HL-60 (cell line): ENCODE results near the gene SLC11A2.
A peak's percentile ranks its signal among the peaks of the same experiment; 100 is the strongest.

Experiments
- DNase-seq, 2 experiments: peaks; one replicate each; pipeline ENCODE4 v3.0.0-alpha.2; 2010 to 2020; ENCODE audit warnings: low read depth in 1 of 2, low spot score in 1 of 2
- H3K27ac ChIP-seq: fragments of 250-450 bp; sonication (Bioruptor Pico); replicated peaks from 2 replicates; pipeline ENCODE4 v1.5.1; 2020; ENCODE audit warnings: mild to moderate bottlenecking, moderate library complexity
- H3K27me3 ChIP-seq: fragments of 250-450 bp; sonication (Bioruptor Pico); 2 replicates; pipeline ENCODE4 v1.5.1; 2021; ENCODE audit warnings: mild to moderate bottlenecking, moderate library complexity; ENCODE audit not compliant: insufficient read depth, poor library complexity, severe bottlenecking
- H3K4me3 ChIP-seq: replicated peaks from 2 replicates; pipeline ENCODE4 v1.5.1; 2011; ENCODE audit warnings: mild to moderate bottlenecking, control low read depth, low read length; ENCODE audit not compliant: insufficient read depth
- CTCF ChIP-seq: IDR thresholded peaks from one replicate; pipeline ENCODE4 v1.5.1; 2011; ENCODE audit warnings: low read length, control low read depth, inconsistent platforms; ENCODE audit not compliant: insufficient read depth
- GABPA ChIP-seq: IDR thresholded peaks from 2 replicates; pipeline ENCODE4 v1.6.1; 2012; ENCODE audit warnings: low read depth
- POLR2AphosphoS5 ChIP-seq: IDR thresholded peaks from 2 replicates; pipeline ENCODE4 v1.6.1; 2012; ENCODE audit warnings: low read depth
- REST ChIP-seq: IDR thresholded peaks from 2 replicates; pipeline ENCODE4 v1.6.1; 2012; ENCODE audit warnings: low read depth; ENCODE audit not compliant: insufficient replicate concordance
- SPI1 ChIP-seq: IDR thresholded peaks from 2 replicates; pipeline ENCODE4 v1.6.1; 2012; ENCODE audit warnings: low read depth, mild to moderate bottlenecking, borderline replicate concordance

SLC11A2 gene

DNA sequence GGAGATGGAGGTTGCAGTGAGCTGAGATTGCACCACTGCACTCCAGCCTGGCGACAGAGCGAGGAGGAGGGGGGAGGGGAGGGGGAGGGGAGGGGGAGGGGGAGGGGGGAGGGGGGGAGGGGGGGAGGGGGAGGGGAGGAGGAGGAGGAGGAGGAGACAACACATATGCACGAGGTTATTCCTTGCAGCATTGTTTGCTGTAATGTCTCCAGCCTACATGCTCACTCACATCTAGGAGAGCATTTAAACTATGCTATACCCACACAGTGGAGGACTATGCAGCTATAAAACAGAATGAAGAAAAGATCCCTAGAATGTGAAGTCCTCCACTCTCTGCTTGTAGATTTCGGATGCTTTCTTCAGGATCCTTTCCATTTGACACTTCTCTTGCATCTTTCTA, 77.4 kb downstream of the SLC11A2 start:
- no peak overlapping the region for H3K27ac ChIP-seq
- H3K4me3 ChIP-seq: no peak overlapping the region
- H3K27me3 ChIP-seq: no peaks in the 10 kb centered on the region
- TF ChIP-seq REST (no peak), GABPA (no peak), POLR2AphosphoS5 (no peak), SPI1 (no peak), CTCF (no peak)
- no peak for DNase-seq

GRCh38 chr12:50947933-50948626, 78.1 kb downstream of the SLC11A2 start:
- no peak for TF ChIP-seq SPI1
- no peak for TF ChIP-seq GABPA
- TF ChIP-seq REST: no peak
- no peak overlapping the region for H3K4me3 ChIP-seq
- DNase-seq: no peak
- no peak overlapping the region for H3K27ac ChIP-seq
- no peaks in the 10 kb centered on the region for H3K27me3 ChIP-seq

DNA sequence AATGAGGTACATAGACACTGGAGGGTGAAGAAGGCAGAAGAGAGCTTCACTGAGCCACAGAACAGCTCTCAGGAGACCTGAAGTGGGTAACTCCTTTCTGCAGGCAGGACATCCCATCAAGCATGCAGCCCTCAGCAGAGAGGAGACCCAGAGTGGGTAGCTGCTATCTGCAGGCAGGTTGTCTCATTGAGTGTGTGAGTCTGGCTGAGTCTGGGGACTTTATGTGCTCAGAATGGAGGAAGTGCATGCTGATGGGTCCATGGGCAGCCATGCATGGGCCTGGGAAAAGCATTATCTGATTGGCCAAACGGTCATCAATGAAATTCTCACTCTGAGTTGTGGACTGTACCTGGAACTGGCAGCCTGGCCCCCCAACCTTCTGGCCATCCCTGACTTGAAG, 88.5 kb downstream of the SLC11A2 start:
- H3K27me3 ChIP-seq: no peaks in the 10 kb centered on the region
- no peak overlapping the region for H3K27ac ChIP-seq
- no peak for DNase-seq
- TF ChIP-seq SPI1 (peak; percentile 21; the same call in 1 of the 2 replicates), CTCF (no peak)
- no peak overlapping the region for H3K4me3 ChIP-seq

- TF ChIP-seq POLR2AphosphoS5 (no peak), SPI1 (no peak), CTCF (no peak), REST (no peak)
- Histone ChIP-seq H3K4me3 (no peak overlapping the region), H3K27me3 (no peaks in the 10 kb centered on the region), H3K27ac (no peak overlapping the region)
- no peak for DNase-seq
Observed at GRCh38 chr12:50936821-50937530, 89.2 kb downstream of the SLC11A2 start.
